Right cardiac atrium (tissue), 5 donors: ENCODE data around the gene PGP. TPM values are rescaled to one million over a fixed set of nuclear protein-coding genes. Genes with fewer than 3 reads are reported as not detected.
"Not testable (repeated sequence)": the region's sequence is repeated elsewhere in the genome, so short reads cannot be mapped to it uniquely, and the experiment has no call there.

ENCODE experiments used
- ATAC-seq, 2 donors: fragments of 200-7000 bp; cut with Tn5 transposase; one replicate each; pipeline versions ENCODE4 v1.8.0 to v1.9.1; 2020; ENCODE audit warnings: moderate library complexity in 2 of 2, mild to moderate bottlenecking in 1 of 2
- DNase-seq, 3 donors: peaks; one replicate each; pipeline ENCODE4 v3.0.0-alpha.2; 2020
- H3K27ac ChIP-seq: one replicate; pipeline ENCODE4 v1.5.1; 2013; ENCODE audit warnings: mild to moderate bottlenecking, low read length, control low read depth, moderate library complexity
- H3K27me3 ChIP-seq: one replicate; pipeline ENCODE4 v1.6.1; 2013; ENCODE audit not compliant: control insufficient read depth, insufficient read depth
- H3K4me1 ChIP-seq: one replicate; pipeline ENCODE4 v1.6.1; 2013; ENCODE audit warnings: low read length; ENCODE audit not compliant: control insufficient read depth, insufficient read depth
- H3K4me3 ChIP-seq: one replicate; pipeline ENCODE4 v1.5.1; 2013; ENCODE audit warnings: low read length, control low read depth
- H3K9me3 ChIP-seq: one replicate; pipeline ENCODE4 v1.6.1; 2013; ENCODE audit warnings: low read length; ENCODE audit not compliant: control insufficient read depth
- WGBS: extraction: QIAGEN DNeasy Blood & Tissue Kit; methylation state at CpG from one replicate; pipeline ENCODE4 v1.1.7; 2013; 5-methylcytosine and 5-hydroxymethylcytosine counted together
- intact Hi-C, 4 donors: fragments of 100-400 bp; cut with DNase I; formaldehyde crosslinking; loops; one replicate each; pipeline versions ENCODE4 v1.11.0 to v1.14.0; 2022 to 2023
- polyA plus RNA-seq: library from polyadenylated mRNA; stranded (reverse); fragments of 200-250 nt; gene quantifications from one replicate; pipeline ENCODE4 v1.2.3, GENCODE V29; 2013
- total RNA-seq, 4 donors: library from RNA; stranded (reverse); fragmentation: NEBNext Ultra II Directional; extraction: Animal tissue kit (Norgen Biotek cat#: 25700); gene quantifications; one replicate each; pipeline ENCODE4 v1.2.1, GENCODE V29; 2021
- donor health status: healthy with polysubstance abuse.
- donor health status: DM: no; HTN: yes; CAD: no.
- donor health status: DM: no; HTN: no; CAD: no.
- donor health status: DM: no; HTN: yes; CAD: no; lungs with severe emphysema.
- donor health status: DM: yes; HTN: yes; CAD: no.

PGP gene
- total and polyA plus RNA-seq, 5 donors, result 19.3 to 24.8 (median 21.5) TPM

DNA sequence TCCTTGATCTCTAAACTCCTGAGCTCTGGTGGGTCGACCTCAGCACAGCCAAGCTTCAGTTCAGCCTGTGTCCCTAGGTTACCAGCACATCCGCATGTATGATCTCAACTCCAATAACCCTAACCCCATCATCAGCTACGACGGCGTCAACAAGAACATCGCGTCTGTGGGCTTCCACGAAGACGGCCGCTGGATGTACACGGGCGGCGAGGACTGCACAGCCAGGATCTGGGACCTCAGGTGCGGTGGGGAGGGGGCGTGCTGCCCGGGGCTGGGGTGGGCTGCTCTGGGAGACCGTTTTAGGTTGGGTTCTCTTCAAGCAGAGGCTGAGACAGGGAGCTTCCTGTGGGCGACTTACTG, 8.2 kb downstream of the PGP start:
- DNase-seq, result peak in 1 of 3 donors; percentile 65
- no peaks in the 10 kb centered on the region for H3K27me3 ChIP-seq
- H3K27ac ChIP-seq, result no peak overlapping the region
- no peak for ATAC-seq
- peaks cover 7% of the 10 kb centered on the region for H3K4me1 ChIP-seq
- intact Hi-C loops, result loop anchor here in 1 of 4 donors (10.0 kb wide), 1 partner anchor 52 kb away; the partner anchor contains the start of gene TRAF7
- no peaks in the 10 kb centered on the region for H3K9me3 ChIP-seq
- no peak overlapping the region for H3K4me3 ChIP-seq
- WGBS, result 81% methylated on average over 18 of the region's 18 CpGs

DNA sequence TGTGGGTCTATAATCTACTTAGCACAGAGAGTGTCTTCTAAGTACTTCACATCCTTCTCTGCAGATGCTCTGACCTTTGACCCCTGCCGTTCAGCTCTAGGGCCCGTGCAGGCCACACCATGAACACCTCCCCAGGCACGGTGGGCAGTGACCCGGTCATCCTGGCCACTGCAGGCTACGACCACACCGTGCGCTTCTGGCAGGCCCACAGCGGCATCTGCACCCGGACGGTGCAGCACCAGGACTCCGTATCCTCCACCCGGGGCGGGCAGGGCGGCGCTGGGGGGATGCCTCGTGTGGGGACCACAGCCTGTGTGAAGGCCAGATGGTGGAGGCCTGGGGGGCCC, 8.7 kb downstream of the PGP start:
- Histone ChIP-seq H3K4me3 (peak overlapping the region; percentile 77), H3K4me1 (peaks cover 7% of the 10 kb centered on the region), H3K27ac (peak overlapping the region; percentile 28), H3K27me3 (no peaks in the 10 kb centered on the region), H3K9me3 (no peaks in the 10 kb centered on the region)
- peak in 1 of 3 donors; percentile 80 for DNase-seq
- peak; percentile 11 to 16 for ATAC-seq
- intact Hi-C loops, result loop anchor here in 1 of 4 donors (10.0 kb wide), 1 partner anchor 51 kb away; the partner anchor contains the start of gene TRAF7
- 5% methylated on average over 16 of the region's 16 CpGs for WGBS

DNA sequence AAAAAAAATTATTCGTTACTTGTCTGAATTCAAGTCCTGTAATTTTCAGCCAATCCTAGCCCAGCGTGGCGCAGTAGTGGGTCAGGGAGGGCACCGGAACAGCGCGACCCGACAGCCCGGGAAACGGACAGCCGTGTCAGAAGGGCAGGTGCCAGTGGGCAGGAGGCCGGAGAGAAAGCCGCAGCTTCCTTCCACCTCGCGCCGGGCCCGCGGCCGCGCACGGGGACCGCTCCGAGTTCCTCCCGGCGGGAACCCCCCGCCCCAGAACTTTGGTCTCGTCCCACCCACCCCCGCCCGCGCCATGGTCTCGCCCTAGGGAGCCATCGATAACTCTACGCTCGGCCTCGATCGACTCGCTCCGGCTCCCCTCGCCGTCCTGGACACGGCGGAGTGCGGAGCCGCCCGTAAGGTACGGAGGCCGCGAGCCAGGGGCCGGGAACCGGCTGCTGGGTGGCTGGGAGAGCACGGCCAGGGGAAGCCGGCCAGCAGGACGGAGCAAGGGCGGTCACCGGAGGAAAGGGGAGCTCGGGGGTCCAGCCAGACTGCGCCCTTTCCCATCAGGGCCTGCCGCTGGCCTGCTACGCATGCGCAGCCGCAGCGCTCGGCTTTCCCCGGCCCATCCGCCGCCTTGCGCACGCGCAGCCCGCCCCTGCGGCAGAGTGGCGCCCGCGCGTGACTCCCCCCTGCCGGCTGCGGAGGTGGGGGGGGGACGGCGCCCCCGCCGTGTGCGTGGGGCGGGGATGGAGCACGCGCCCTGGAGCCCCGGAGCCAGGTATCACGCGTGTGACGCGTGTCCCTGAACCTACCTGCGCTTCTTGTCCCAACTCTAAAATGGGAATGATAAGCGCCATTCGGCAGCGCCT, 9.3 kb downstream of the PGP start, which contains the start of gene MLST8:
Gene MLST8 (plus strand): TSS at position 351 of the 863 bp plus-strand sequence. CDS start 632 bp downstream, outside the sequence.
- Histone ChIP-seq H3K27me3 (no peaks in the 10 kb centered on the region), H3K9me3 (no peaks in the 10 kb centered on the region), H3K4me1 (peaks cover 7% of the 10 kb centered on the region), H3K4me3 (peak within 1 kb of the TSS; percentile 77), H3K27ac (peak within 1 kb of the TSS; percentile 99)
- under 1% methylated on average over 93 of the region's 93 CpGs for WGBS
- ATAC-seq (peak; percentile 84 to 85), DNase-seq (peak; percentile 89 to 96 (median 96))
- intact Hi-C loops, result loop anchor here in 1 of 4 donors (10.0 kb wide), 1 partner anchor 51 kb away; the partner anchor contains the start of gene TRAF7

DNA sequence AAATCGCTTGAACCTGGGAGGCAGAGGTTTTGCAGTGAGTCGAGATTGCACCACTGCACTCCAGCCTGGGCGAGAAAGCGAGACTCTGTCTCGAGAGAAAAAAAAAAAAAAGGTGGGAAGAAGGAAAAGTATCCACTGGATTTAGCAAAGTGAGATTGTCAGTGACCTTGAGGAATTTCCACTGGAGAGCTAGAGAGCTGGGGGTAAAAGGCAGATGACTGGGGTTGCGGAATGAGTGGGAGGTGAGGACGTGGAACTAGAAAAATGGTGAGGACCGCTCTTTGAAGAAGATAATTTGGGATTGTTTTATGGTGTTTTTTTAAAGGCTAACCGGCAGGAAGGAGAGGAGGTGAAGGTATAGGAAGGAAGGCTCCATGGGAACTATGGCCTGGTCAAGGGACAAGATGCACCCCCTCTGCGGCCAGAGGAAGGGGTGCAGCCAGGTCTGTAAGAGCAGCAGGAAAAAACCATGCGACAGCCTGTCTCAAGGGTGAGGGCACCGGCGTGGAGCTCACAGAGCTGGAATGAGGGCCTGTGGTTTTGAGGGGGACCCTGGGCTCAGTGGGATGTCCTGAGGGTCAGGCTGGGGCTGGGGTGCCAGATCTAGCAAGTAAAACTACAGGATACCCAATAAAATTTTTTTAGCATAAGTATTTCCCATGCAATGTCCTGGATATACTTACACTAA, 10.1 kb downstream of the PGP start:
- Histone ChIP-seq H3K27me3 (no peaks in the 10 kb centered on the region), H3K4me3 (peak overlapping the region; percentile 77), H3K9me3 (no peaks in the 10 kb centered on the region), H3K4me1 (peaks cover 7% of the 10 kb centered on the region), H3K27ac (peak overlapping the region; percentile 99)
- WGBS, result 76% methylated on average over 13 of the region's 13 CpGs
- peak in 1 of 2 donors; percentile 1 for ATAC-seq
- DNase-seq, result no peak
- intact Hi-C loops, result loop anchor here in 1 of 4 donors (10.0 kb wide), 1 partner anchor 50 kb away; the partner anchor contains the start of gene TRAF7

DNA sequence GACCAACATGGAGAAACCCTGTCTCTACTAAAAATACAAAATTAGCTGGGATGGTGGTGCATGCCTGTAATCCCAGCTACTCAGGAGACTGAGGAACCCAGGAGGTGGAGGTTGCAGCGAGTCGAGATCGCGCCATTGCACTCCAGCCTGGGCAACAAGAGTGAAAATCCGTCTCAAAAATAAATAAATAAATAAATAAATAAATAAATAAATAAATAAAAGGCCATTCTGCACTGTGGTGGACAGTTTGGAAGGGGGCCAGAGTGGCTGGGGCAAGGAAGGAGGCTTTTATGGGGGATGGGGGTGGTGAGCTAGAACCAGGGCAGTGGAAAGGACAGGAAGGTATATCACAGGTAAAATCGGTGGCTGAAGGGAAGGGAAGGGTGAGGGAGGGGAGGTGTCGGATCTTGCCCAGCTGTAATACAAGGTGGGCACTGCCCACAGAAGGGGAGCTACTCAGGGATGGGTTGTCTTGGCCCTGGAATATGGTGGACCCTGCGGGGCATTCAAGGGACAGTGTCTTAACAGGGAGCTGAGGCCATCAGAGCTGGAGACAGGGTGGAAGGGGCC, 11.4 kb downstream of the PGP start:
- not testable (repeated sequence) for H3K27ac ChIP-seq, H3K4me1 ChIP-seq, H3K9me3 ChIP-seq, DNase-seq, ATAC-seq, H3K27me3 ChIP-seq, H3K4me3 ChIP-seq
- intact Hi-C loops, result loop anchor here in 1 of 4 donors (10.0 kb wide), 1 partner anchor 48 kb away; the partner anchor contains the start of gene TRAF7
- 93% methylated on average over 8 of the region's 8 CpGs for WGBS

DNA sequence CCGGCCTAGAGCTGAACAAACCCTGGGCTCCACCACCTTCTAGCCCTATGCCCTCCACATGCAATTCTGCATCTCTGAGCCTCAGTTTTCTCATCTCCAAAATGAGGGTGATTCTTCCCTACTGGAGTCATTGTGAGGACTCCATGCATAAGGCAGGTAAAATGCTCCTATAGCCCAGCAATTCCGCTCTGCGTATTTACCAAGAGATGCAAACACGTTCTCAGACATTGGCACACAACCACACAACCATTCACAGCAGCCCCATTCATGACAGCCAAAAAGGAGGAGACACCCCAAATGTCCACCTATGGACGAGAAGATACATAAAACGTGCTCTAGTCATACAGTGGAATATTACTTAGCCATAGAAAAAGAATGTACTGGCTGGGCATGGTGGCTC, 14.3 kb downstream of the PGP start:
- intact Hi-C loops, result loop anchor here in 1 of 4 donors (10.0 kb wide), 1 partner anchor 46 kb away; the partner anchor contains the start of gene TRAF7
- Histone ChIP-seq H3K9me3 (no peaks in the 10 kb centered on the region), H3K27ac (no peak overlapping the region), H3K4me1 (peaks cover 4% of the 10 kb centered on the region), H3K27me3 (no peaks in the 10 kb centered on the region), H3K4me3 (no peak overlapping the region)
- WGBS, result 86% methylated on average over 6 of the region's 6 CpGs
- no peak for DNase-seq
- no peak for ATAC-seq

DNA sequence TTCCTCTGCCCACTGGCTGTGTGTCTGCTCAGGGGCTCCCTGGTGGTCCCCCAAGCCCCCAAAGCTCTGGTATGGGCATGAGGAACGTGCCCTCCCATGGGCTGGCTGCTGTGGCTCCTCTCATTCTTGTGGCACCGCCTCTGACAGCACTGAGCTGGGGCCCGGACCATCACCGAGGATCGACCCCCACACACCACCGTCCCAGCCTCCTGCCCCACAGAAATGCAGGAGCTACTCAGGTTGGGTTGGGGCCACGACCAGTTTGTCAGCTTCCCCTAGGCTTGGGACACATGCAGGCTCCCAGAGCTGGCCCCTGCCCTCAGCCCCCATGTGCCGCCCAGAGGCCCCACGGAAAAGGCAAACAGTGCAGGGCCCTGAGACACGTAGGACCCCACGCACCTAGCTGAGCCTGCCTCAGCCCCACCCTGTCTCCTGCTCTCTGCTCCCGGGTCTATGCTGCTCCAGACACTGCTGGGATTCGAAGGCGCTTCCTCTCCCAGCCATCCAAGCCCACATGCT, 15.0 kb downstream of the PGP start:
- H3K9me3 ChIP-seq, result no peaks in the 10 kb centered on the region
- WGBS, result 68% methylated on average over 14 of the region's 14 CpGs
- no peaks in the 10 kb centered on the region for H3K27me3 ChIP-seq
- H3K4me1 ChIP-seq, result peaks cover 3% of the 10 kb centered on the region
- DNase-seq (no peak), ATAC-seq (no peak)
- no peak overlapping the region for H3K4me3 ChIP-seq
- intact Hi-C loops, result loop anchor here in 1 of 4 donors (10.0 kb wide), 1 partner anchor 45 kb away; the partner anchor contains the start of gene TRAF7
- H3K27ac ChIP-seq, result no peak overlapping the region

DNA sequence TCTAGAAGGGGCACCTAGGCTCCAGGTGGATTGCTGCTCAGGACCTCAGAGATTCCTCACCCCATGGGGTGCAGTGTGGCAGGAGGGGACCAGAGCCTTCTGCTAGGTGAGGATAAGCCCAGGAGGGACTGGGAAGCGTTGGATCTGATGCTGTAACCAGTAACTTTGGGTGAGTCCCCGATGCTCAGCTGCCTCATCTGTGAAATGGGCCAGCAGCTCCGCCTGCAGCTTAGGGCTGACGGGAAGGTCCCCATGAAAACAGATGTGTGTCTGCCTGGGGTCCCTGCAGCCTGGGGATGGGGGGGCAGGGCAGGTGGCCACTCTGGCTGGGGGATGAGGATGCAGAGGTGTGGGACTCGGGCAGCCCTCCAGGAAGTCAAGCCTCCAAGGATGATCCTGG, 15.5 kb downstream of the PGP start:
- Histone ChIP-seq H3K27ac (no peak overlapping the region), H3K4me1 (no peaks in the 10 kb centered on the region), H3K27me3 (no peaks in the 10 kb centered on the region), H3K9me3 (no peaks in the 10 kb centered on the region), H3K4me3 (no peak overlapping the region)
- ATAC-seq (no peak), DNase-seq (no peak)
- WGBS, result 76% methylated on average over 5 of the region's 5 CpGs
- intact Hi-C loops, result no loop called here

DNA sequence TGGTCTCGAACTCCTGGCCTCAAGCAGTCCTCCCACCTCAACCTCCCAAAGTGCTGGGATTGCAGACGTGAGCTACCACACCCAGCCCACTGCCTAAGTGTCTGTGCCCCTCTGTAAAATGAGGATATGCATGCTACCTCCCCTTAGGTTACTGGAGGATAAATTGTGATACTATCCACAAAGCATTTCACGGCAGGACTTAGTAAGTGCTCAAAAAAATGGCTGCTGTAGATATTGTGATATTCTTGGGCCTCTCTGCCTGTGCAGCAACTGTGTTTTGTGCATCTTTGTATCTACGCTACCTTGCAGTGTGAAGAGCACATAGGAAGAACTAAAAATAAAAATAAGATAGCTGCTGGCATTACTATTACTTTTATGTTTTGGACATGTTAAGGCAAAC, 16.4 kb downstream of the PGP start:
- DNase-seq (no peak), ATAC-seq (no peak)
- Histone ChIP-seq H3K27ac (no peak overlapping the region), H3K9me3 (no peaks in the 10 kb centered on the region), H3K27me3 (no peaks in the 10 kb centered on the region), H3K4me3 (no peak overlapping the region), H3K4me1 (no peaks in the 10 kb centered on the region)
- intact Hi-C loops, result no loop called here
- 61% methylated on average over 4 of the region's 4 CpGs for WGBS

DNA sequence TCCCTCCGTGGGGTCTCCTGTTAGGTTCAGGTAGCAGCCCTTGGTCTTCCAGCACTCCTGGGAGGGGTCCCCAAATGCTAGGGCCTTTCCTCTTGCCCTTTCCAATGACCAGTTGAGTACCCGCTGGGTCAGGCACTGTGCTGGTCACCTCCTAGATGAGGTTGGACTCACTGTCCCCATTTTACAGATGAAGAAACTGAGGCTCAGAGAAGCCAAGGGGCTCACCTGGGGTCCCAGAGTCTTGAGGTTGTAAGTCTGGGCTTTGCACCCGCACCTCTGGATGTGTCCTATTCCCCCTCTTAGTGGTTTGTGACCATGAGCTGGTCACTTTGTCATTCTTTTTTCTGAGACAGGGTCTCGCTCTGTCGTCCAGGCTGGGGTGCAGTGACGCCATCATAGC, 16.9 kb downstream of the PGP start:
- DNase-seq, result no peak
- intact Hi-C loops, result no loop called here
- 84% methylated on average over 6 of the region's 6 CpGs for WGBS
- ATAC-seq, result no peak
- no peaks in the 10 kb centered on the region for H3K4me1 ChIP-seq
- no peaks in the 10 kb centered on the region for H3K27me3 ChIP-seq
- no peak overlapping the region for H3K27ac ChIP-seq
- no peak overlapping the region for H3K4me3 ChIP-seq
- H3K9me3 ChIP-seq, result no peaks in the 10 kb centered on the region
